ENCODE results near the gene MAGI2.

The MAGI2 gene

GRCh38 chr7:78333530-78334425 lies 1119.7 kb downstream of the MAGI2 start:
- no peaks in the 10 kb centered on the region for H3K4me1 ChIP-seq (ENCODE audit: insufficient read depth, poor library complexity, severe bottlenecking)
- no peak overlapping the region for H3K27ac ChIP-seq (ENCODE audit: poor library complexity, severe bottlenecking)
- TF ChIP-seq, protein P1, sequence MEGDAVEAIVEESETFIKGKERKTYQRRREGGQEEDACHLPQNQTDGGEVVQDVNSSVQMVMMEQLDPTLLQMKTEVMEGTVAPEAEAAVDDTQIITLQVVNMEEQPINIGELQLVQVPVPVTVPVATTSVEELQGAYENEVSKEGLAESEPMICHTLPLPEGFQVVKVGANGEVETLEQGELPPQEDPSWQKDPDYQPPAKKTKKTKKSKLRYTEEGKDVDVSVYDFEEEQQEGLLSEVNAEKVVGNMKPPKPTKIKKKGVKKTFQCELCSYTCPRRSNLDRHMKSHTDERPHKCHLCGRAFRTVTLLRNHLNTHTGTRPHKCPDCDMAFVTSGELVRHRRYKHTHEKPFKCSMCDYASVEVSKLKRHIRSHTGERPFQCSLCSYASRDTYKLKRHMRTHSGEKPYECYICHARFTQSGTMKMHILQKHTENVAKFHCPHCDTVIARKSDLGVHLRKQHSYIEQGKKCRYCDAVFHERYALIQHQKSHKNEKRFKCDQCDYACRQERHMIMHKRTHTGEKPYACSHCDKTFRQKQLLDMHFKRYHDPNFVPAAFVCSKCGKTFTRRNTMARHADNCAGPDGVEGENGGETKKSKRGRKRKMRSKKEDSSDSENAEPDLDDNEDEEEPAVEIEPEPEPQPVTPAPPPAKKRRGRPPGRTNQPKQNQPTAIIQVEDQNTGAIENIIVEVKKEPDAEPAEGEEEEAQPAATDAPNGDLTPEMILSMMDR (IDR thresholded peaks at IDR 0.05; ENCODE audit: poor library complexity, severe bottlenecking), result no peak
- ATAC-seq (ENCODE audit: low read depth), result no peak
- no peaks in the 10 kb centered on the region for H3K27me3 ChIP-seq (ENCODE audit: insufficient read depth, poor library complexity, severe bottlenecking)
- no peak for DNase-seq (ENCODE audit: low spot score)
- no peaks in the 10 kb centered on the region for H3K9me3 ChIP-seq (ENCODE audit: severe bottlenecking)
- H3K36me3 ChIP-seq (ENCODE audit: low read depth), result no peaks in the 10 kb centered on the region
- H3K4me3 ChIP-seq (ENCODE audit: severe bottlenecking), result no peak overlapping the region

DNA sequence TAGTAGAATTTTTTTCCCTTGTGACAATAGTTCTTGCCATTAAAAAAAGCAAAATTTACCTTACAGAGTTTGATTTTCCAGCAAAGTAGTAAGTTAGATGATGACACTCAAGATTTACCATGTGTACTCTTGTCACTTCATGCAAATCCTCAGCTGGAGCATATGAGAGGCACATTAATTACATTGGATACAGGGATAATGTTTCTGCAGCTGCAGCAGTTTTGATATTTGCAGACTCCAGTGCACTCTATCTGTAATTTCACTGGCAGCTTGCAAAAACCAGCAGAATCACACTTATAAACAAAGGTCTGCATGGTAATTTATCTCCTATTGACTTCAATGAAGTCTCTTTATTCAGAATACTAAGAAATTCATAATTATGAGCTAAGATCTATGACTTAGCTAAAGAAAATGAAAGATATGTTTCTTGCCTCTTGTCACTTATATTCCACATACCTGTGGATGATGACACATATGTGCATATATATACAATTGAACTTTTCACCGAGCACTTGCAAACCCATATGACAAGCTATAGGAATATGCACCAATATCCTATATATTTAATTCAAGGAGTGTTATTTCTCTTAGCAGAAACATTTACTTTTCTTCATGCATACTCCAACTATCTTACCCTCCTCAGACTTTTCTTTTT lies 1124.3 kb downstream of the MAGI2 start:
- Histone ChIP-seq H3K4me3 (ENCODE audit: severe bottlenecking) (no peak overlapping the region), H3K27me3 (ENCODE audit: insufficient read depth, poor library complexity, severe bottlenecking) (no peaks in the 10 kb centered on the region), H3K36me3 (ENCODE audit: low read depth) (no peaks in the 10 kb centered on the region), H3K9me3 (ENCODE audit: severe bottlenecking) (no peaks in the 10 kb centered on the region), H3K27ac (ENCODE audit: poor library complexity, severe bottlenecking) (no peak overlapping the region), H3K4me1 (ENCODE audit: insufficient read depth, poor library complexity, severe bottlenecking) (no peaks in the 10 kb centered on the region)
- ATAC-seq (ENCODE audit: low read depth), result no peak
- TF ChIP-seq, protein P1 (IDR thresholded peaks at IDR 0.05; ENCODE audit: poor library complexity, severe bottlenecking), result no peak
- no peak for DNase-seq (ENCODE audit: low spot score)

- H3K36me3 ChIP-seq (ENCODE audit: low read depth), result no peaks in the 10 kb centered on the region
- H3K4me3 ChIP-seq (ENCODE audit: severe bottlenecking), result no peak overlapping the region
- ATAC-seq (ENCODE audit: low read depth) (no peak), DNase-seq (ENCODE audit: low spot score) (no peak)
- TF ChIP-seq, protein P1 (IDR thresholded peaks at IDR 0.05; ENCODE audit: poor library complexity, severe bottlenecking), result no peak
- no peak overlapping the region for H3K27ac ChIP-seq (ENCODE audit: poor library complexity, severe bottlenecking)
- no peaks in the 10 kb centered on the region for H3K4me1 ChIP-seq (ENCODE audit: insufficient read depth, poor library complexity, severe bottlenecking)
- no peaks in the 10 kb centered on the region for H3K27me3 ChIP-seq (ENCODE audit: insufficient read depth, poor library complexity, severe bottlenecking)
- no peaks in the 10 kb centered on the region for H3K9me3 ChIP-seq (ENCODE audit: severe bottlenecking)
Measured at GRCh38 chr7:78327718-78328117, 1125.7 kb downstream of the MAGI2 start.

GRCh38 chr7:78326876-78327275 lies 1126.6 kb downstream of the MAGI2 start:
- DNase-seq (ENCODE audit: low spot score), result no peak
- no peak overlapping the region for H3K27ac ChIP-seq (ENCODE audit: poor library complexity, severe bottlenecking)
- H3K27me3 ChIP-seq (ENCODE audit: insufficient read depth, poor library complexity, severe bottlenecking), result no peaks in the 10 kb centered on the region
- no peak overlapping the region for H3K4me3 ChIP-seq (ENCODE audit: severe bottlenecking)
- no peaks in the 10 kb centered on the region for H3K9me3 ChIP-seq (ENCODE audit: severe bottlenecking)
- TF ChIP-seq, protein P1 (IDR thresholded peaks at IDR 0.05; ENCODE audit: poor library complexity, severe bottlenecking), result no peak
- no peak for ATAC-seq (ENCODE audit: low read depth)
- no peaks in the 10 kb centered on the region for H3K4me1 ChIP-seq (ENCODE audit: insufficient read depth, poor library complexity, severe bottlenecking)
- H3K36me3 ChIP-seq (ENCODE audit: low read depth), result no peaks in the 10 kb centered on the region
